GM18526 (cell line): ENCODE results near the gene TMEM51.

Experiments
- POLR2A ChIP-seq: IDR thresholded peaks from 3 replicates; pipeline ENCODE4 v1.6.1; 2011; ENCODE audit not compliant: insufficient read length; ENCODE audit errors: extremely low read depth

Gene TMEM51

DNA sequence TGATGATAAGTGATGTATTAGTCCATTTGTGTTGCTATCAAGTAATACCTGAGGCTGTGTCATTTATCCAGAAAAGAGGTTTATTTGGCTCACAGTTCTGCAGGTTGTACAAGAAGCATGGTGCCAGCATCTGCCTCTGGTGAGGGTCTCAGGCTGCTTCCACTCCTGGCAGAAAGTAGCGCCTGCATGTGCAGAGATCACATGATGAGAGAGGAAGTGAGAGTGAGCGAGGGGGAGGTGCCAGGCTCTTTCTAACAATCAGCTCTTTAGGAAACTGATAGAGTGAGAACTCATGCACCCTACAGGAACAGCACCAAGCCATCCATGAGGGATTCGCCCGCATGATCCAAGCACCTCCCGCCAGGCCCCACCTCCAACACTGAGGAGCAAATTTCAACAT, 91.3 kb downstream of the TMEM51 start:
- no peak for TF ChIP-seq POLR2A

DNA sequence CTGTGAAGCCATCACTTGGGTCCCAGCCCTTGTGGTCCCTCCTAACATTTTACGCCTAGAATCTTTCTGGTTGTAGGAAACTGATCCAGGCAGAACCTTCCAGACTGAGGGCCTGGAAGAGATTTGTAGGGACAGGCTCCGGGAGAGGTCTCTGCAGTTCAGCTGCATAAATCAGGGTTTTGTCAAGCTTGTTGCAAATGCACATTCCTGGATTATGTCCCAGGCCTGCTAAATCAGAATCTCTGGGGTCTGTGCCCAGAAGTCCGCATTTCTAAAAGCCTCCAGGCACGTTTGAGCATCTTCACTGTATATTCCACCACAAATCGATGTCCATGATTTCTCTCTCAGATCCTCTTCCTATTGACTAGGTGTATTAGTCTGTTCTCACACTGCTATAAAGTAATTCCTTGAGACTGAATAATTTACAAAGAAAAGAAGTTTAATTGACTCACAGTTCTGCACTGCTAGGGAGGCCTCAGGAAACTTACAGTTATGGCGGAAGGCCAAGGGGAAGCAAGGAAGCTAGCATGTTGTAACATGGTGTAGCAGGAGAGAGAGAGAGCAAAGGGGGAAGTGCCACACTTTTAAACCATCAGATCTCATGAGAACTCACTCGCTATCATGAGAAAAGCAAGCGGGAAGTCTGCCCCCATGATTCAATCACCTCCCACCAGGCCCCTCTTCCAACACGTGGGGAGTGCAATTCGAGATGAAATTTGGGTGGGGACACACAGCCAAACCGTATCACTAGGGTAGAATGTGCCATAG, 92.2 kb downstream of the TMEM51 start:
- no peak for TF ChIP-seq POLR2A

DNA sequence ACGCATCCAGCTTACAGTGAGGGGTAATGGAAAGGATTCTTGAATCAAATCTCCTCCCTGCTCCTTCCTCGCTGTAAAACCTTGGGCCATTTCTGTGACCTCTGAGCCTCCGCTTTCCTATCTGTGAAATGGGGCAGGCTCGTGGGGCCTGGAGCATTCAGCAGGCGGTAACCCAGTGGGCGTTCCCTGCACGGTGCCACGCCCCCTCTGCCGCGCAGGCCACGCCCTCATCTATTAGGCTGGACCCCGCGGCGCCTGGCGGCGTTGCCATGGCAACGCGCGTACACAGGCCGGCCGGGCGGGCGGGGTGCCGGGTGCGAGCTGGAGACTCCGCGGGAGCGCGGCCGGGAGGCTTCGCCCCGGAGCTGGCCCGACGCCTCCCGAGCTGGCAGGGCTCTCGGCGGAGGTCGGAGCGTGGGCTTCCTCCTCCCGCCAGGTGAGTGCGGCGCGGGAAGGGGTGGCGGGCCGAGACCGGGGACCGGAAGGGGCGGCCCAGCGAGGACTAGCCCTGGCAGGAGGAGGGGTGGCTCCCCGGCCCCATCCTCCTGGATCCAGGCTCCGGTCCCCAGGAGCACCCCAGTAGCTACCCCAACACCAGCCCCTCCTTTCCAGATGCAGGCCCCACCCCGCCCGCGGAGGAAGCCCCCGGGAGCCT, 93.5 kb downstream of the TMEM51 start, which contains the start of gene FHAD1:
Gene FHAD1 (plus strand): TSS at position 264 of the 655 bp plus-strand sequence. CDS start 4,562 bp downstream, outside the sequence.
- no peak for TF ChIP-seq POLR2A

DNA sequence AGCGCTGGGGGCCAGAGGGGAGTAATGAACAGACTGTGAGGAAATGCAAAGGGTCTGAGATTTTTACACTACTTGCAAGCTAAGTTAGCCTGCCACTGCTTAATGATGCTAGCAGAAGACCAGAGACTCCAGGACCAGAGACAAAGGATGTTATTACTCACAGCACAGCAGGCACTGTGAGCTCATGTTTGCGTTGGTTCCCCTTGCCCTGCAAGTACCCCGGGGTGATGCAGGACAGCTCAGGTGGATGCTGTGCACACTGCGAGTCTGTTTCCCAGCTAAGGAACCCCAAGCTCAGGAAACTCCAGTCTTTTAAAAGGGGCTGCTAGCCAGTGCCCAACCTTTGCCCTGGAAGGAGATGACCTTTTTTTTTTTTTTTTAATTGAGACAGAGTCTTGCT, 94.7 kb downstream of the TMEM51 start:
- no peak for TF ChIP-seq POLR2A

DNA sequence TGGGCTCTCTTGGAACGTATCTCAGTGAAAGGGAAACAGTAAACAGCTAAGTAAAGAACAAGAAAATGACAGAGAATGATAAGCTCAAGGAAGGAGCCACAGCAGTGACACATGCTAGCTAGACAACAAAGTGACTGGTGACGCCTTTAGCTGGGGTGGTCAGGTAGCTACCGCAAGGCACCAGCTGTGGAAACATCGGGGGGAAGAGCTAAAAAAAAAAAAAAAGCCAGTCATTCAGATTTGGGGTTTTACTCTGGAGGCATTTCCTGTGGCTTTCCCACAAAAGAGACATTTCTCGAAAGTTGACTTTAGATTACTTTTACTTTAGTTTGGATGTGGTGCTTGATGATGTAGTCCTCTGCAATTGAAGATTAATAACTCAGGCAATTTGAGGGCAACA, 95.5 kb downstream of the TMEM51 start:
- TF ChIP-seq POLR2A = no peak

DNA sequence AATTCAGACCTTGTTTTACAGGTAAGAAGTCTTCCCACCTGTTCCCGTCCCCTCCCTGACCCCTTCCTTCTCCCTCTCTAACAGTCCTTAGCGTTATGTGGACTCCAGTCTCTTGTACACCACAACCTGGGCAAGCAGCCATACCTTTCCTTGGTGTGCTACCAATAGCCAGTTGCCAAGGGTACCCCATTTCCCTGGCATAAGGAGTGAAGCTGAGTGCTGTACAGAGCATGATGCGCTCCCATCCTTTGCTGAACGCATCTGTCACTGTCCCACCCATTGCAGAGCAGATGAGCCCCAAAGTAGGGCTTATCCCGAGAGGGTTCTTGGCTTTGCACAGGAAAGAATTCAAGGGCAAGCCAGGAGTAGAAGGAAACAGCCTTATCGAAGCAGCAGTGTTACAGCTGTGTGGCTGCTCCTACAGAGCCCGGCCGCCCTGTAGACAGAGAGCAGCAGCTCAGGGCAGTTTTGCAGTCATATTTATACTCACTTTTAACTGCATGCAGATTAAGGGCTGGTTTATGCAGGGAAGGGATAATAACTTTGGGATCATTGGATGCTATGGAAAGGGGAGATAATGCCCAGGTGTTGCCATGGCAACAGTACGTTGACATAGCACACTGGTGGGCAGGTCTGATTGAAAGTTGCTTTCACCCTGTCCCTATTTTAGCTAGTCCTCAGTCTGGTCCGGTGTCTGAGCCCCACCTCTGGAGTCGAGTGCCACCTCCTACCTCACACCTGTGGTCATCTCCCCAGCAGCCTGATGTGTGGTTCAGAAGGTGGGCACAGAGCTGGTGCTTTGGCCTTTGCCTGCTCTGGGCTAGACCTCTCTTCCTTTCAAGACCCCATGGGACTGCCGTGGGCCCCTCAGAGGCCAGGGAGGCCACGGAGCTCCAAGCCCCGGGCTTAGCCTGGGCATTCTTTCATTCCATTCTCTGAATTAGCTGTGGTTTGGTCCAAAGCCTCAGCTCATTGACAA, 98.6 kb downstream of the TMEM51 start:
- TF ChIP-seq POLR2A = no peak

DNA sequence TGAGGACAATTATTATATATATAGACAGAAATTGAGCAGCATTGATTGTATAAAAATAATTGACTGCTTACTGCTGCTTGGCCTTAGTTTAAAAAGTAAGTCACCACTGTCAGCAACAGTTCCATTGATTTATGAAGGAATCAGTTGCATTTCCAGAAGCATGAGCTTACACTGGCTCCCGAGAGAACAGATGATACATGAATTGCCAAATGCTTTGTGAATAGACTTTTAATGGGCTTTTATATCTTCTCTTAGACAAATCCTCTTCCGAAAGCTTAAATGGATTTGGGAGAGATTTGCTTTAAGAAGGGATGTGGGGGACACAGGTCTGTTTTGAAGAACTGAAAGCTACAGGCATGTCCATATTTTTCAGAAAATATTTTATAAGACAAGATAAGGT, 101.0 kb downstream of the TMEM51 start:
- TF ChIP-seq POLR2A = no peak

DNA sequence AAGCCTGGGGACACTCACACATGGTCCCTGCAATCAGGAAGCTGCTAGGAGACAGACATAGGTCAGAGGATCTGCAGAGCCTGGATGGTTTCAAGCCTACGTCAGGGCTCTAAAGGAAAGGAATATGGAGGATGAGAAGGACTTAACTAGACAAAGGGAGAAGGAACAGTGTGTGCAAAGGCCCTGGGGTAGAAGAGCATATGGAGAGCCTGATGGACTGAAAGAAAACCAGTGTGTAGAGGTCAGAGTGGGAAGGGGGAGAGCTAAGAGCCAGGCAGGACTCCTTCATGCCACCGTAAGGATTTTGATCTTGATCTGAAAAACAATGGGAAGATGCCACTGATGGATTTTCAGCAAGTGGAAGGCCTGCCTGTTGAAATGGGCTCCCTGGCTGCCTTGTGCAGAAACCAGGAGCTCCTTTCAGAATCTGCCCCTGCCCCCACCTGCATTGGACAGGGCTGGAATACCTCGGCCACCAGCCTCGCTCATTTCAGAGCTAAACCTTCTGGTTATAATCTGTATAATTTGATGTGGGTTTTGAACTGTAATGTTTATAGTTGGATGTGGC, 102.1 kb downstream of the TMEM51 start:
- TF ChIP-seq POLR2A = no peak

DNA sequence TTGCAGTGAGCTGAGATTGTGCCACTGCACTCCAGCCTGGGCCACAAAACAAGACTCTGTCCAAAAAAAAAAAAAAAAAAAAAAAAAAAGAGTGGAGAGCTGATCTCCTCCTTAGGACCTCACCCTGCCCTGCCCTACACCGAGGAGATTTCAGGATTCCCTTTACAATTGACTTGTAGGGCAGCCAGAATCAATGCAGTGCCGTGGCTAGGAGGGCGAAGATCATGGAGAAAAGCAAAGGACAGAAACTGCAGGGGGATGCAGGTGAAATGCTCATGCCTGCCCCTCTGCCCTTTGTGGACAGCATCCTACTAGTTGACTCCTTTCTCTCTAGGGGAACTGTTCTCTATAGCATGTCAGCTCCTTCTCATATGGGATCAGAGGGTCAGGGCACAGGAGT, 103.0 kb downstream of the TMEM51 start:
- TF ChIP-seq POLR2A = no peak

DNA sequence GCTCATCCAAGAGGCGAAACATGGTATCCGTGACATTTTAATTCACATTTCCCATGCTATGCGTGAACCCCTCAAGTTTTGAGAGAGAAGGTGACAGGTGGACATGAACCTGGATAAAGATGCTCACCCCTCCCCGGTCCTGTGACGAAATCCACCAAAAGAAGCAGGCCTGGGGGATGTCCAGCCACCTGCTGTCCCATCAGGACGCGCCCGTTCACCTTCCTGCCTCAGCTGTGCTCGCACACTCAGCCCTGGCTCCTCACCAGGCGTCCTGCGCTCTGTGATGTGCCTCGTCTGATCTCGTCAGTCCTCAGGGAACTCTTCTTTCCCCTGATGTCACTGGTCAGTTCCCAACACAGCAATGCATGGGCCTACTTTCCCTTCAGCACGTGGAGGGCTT, 103.8 kb downstream of the TMEM51 start:
- no peak for TF ChIP-seq POLR2A

DNA sequence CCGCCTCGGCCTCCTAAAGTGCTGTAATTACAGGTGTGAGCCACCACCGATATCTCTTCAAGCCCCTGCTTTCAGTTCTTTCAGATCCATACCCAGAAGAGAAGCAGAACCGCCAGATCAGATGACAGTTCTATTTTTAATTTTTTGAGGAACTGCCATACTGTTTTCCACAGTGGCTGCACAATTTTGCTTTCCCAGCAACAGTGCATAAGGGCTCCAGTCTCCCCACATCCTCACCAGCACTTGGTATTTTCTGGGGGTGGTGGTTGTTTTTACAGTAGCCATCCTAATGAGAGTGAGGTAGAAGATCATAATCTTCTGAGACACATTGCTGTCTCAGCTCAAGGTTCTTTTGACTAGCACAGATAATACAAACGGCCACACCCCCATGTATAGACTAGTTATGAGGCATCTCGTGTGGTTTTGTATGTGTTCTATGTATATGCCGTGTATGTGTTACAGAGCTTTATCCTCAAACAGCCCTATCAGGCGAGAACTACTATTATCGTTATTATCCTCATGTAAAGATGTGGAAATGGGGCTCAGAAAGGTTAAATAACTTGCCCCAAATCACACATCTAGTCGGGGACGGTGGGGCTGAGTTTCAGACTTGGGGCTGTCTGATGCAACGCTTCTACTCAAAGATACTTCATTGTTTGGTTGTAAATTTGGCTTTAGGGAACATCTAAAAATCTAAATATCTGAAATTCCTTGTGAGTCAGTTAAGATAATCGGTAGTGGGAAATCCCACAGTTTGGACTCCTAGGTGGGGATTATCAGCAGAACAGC, 105.5 kb downstream of the TMEM51 start:
- TF ChIP-seq POLR2A = no peak

DNA sequence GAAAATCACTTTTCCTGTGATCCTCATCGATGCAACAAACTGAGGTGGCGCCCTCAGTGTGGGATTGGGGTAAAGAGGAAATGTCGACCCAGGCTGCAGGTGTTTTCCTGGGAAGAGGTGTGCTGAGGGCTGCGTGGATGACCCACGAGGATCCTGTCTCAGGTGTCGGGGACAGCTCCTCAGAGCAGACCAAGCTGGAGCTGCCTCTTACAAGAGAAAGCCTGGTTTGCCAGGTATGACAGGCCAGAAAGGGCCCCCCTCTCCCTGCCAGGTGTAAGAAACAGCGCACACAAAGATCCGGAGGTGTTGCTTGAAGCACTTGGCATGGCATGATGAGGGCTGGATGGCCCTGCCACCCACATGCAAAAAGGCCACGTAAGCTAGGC, 106.1 kb downstream of the TMEM51 start:
- no peak for TF ChIP-seq POLR2A

DNA sequence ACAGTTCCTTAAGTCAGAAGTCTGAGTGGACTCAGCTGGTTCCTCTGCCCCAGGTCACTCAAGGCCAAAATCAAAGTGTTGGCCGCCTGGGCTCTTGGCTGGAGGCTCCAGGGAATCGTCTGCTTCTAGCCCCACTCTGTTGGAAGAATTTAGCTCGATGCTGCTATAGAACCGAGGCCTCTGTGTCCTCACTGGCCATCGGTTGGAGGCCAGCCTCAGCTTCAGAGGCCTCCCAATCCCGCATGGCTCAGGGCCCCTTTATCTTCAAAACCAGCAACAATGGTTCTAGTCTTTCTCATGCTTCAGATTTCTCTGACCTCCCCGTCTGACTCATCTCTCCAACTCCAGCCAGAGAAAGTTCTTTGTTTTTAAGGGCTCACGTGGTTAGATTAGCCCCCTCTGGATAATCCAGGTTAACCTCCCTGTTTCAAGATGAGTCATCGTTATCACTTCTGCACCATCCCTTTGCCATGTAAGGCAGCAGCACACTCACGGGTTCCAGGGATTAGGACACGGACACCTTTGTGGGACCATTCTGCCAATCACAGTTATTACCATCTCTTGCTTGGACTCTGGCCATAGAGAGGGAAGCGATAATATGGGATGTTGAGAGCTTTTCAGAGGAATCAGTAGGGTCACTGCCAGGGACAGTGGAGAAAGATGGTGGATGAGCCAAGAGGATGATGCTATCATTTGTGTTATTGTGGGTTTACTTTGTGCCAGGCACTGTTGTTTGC, 107.0 kb downstream of the TMEM51 start:
- TF ChIP-seq POLR2A = no peak

DNA sequence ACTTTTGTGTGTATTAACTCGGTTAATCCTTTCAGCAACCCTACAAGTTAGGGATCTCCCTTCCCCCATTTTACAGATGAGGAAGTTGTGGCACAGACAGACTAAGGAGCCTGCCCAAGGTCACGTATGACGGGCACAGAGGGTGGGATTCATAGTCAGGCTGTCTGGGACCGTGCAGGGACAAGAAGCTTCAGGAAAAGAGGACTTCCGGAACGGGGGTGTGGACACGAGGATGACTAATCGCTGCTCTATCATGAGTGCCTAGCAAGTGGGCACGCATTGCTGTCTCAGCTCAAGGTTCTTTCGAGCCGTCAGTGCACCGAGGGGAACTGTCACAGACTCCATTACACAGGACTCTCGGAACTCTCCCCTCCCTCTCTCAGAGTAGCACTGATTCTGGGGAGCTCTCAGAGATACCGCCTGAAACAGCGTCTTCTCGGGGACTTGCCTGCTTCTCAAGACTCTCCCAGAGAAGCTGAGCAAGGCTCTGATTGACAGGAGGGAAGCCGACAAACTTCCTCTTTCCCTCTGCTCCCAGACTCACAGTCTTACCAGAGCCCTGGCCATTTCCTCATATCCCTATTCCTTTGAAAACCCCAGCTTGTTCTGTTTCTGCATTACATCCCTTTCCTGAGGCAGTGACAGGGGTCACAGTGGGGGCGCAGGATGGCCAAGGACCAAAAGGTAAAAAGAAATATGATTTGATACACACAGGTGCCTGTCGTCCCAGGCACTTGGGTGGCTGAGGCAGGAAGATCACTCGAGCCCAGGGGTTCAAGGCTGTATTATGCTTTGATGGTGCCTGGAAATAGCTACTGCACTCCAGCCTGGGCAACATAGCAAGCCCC, 107.8 kb downstream of the TMEM51 start:
- TF ChIP-seq POLR2A = no peak
